Neutrophil (primary cell): ENCODE results near the gene SMAD3.

Experiments used
- H3K27ac ChIP-seq: fragments of 200-600 bp; sonication (generic); 2 replicates; pipeline ENCODE4 v1.5.1; 2016; ENCODE audit warnings: mild to moderate bottlenecking, moderate library complexity
- H3K27me3 ChIP-seq: fragments of 200-600 bp; sonication (generic); 2 replicates; pipeline ENCODE4 v1.6.0; 2016; ENCODE audit warnings: mild to moderate bottlenecking
- H3K36me3 ChIP-seq: fragments of 200-600 bp; sonication (generic); 2 replicates; pipeline ENCODE4 v1.5.1; 2017
- H3K4me1 ChIP-seq, 2 experiments: fragments of 200-600 bp in 1 of 2; sonication (generic) in 1 of 2; 1 replicate in 1 of 2; 2 replicates in 1 of 2; pipeline versions ENCODE4 v1.5.1 to v1.6.1; 2013 to 2016; ENCODE audit warnings: low read depth in 1 of 2, low read length in 1 of 2, mild to moderate bottlenecking in 1 of 2, moderate library complexity in 1 of 2; ENCODE audit not compliant: control insufficient read depth in 1 of 2, insufficient read depth in 1 of 2
- H3K4me3 ChIP-seq, 2 experiments: fragments of 200-600 bp in 1 of 2; sonication (generic) in 1 of 2; 1 replicate in 1 of 2; 2 replicates in 1 of 2; pipeline ENCODE4 v1.5.1; 2013 to 2016; ENCODE audit warnings: low read depth in 1 of 2, low read length in 1 of 2, mild to moderate bottlenecking in 1 of 2, moderate library complexity in 1 of 2
- H3K9me3 ChIP-seq: fragments of 200-600 bp; sonication (generic); 2 replicates; pipeline ENCODE4 v1.5.1; 2016
- TF ChIP-seq, protein P1 (sequence below): fragments of 200-600 bp; sonication (generic); IDR thresholded peaks from 2 replicates; pipeline ENCODE4 v1.5.1; 2016; ENCODE audit warnings: antibody characterized with exemption

The SMAD3 gene

GRCh38 chr15:67219288-67219687 lies 153.9 kb downstream of the SMAD3 start:
- H3K36me3 ChIP-seq = peaks cover 18% of the 10 kb centered on the region
- H3K9me3 ChIP-seq = no peaks in the 10 kb centered on the region
- TF ChIP-seq, protein P1, sequence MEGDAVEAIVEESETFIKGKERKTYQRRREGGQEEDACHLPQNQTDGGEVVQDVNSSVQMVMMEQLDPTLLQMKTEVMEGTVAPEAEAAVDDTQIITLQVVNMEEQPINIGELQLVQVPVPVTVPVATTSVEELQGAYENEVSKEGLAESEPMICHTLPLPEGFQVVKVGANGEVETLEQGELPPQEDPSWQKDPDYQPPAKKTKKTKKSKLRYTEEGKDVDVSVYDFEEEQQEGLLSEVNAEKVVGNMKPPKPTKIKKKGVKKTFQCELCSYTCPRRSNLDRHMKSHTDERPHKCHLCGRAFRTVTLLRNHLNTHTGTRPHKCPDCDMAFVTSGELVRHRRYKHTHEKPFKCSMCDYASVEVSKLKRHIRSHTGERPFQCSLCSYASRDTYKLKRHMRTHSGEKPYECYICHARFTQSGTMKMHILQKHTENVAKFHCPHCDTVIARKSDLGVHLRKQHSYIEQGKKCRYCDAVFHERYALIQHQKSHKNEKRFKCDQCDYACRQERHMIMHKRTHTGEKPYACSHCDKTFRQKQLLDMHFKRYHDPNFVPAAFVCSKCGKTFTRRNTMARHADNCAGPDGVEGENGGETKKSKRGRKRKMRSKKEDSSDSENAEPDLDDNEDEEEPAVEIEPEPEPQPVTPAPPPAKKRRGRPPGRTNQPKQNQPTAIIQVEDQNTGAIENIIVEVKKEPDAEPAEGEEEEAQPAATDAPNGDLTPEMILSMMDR = no peak
- no peaks in the 10 kb centered on the region for H3K4me1 ChIP-seq
- H3K27me3 ChIP-seq = no peaks in the 10 kb centered on the region
- H3K27ac ChIP-seq = no peak overlapping the region
- no peak overlapping the region for H3K4me3 ChIP-seq

- H3K27me3 ChIP-seq = no peaks in the 10 kb centered on the region
- H3K27ac ChIP-seq = no peak overlapping the region
- no peaks in the 10 kb centered on the region for H3K9me3 ChIP-seq
- H3K36me3 ChIP-seq = peaks cover 16% of the 10 kb centered on the region
- no peaks in the 10 kb centered on the region for H3K4me1 ChIP-seq
- no peak overlapping the region for H3K4me3 ChIP-seq
- TF ChIP-seq, protein P1 = no peak
Observed at GRCh38 chr15:67224889-67225288, 159.5 kb downstream of the SMAD3 start.

DNA sequence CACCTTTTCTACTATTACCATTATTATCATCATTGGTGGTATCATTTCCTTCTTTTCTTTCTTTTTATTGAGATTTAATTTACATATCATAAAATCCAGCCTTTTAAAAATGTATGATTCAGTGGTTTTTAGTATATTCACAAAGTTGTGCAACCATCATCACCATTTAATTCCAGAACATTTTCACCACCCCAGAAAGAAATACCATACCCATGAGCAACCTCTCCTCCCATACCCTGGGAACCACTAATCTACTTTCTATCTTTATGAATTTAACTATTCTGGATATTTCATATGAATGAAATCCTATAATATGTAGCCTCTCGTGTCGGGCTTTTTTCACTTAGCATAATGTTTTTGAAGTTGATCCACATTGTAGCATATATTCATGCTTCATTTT lies 159.9 kb downstream of the SMAD3 start:
- Histone ChIP-seq H3K36me3 (peaks cover 16% of the 10 kb centered on the region), H3K9me3 (no peaks in the 10 kb centered on the region), H3K27ac (no peak overlapping the region), H3K4me1 (no peaks in the 10 kb centered on the region), H3K4me3 (no peak overlapping the region), H3K27me3 (no peaks in the 10 kb centered on the region)
- TF ChIP-seq, protein P1 = no peak

- peaks cover 33% of the 10 kb centered on the region for H3K36me3 ChIP-seq
- H3K4me1 ChIP-seq = no peaks in the 10 kb centered on the region
- TF ChIP-seq, protein P1 = no peak
- H3K27me3 ChIP-seq = no peaks in the 10 kb centered on the region
- no peak overlapping the region for H3K4me3 ChIP-seq
- no peaks in the 10 kb centered on the region for H3K9me3 ChIP-seq
- no peak overlapping the region for H3K27ac ChIP-seq
Observed at GRCh38 chr15:67227431-67227830, 162.0 kb downstream of the SMAD3 start.

DNA sequence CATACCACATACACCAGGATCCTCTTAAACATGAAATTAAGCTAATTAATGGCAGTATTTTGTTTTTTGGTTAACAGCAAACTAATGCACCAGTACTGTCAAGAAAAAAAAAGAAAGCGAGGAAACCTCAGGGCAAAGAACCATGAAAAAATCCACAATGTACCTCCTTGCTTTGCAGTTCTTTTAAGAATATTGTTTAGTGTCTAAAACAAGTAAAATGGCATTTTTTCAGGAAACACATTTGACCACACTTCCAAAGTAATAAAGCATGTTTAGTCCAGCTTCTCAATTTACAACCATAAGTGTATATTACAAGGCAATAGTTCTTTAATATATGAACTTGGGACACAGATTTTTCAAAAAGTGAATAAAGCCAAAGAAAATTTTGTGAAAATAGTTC lies 162.4 kb downstream of the SMAD3 start:
- Histone ChIP-seq H3K9me3 (no peaks in the 10 kb centered on the region), H3K36me3 (peaks cover 36% of the 10 kb centered on the region), H3K27me3 (no peaks in the 10 kb centered on the region), H3K27ac (no peak overlapping the region), H3K4me1 (no peaks in the 10 kb centered on the region), H3K4me3 (no peak overlapping the region)
- TF ChIP-seq, protein P1 = no peak

GRCh38 chr15:67228286-67228685 lies 162.9 kb downstream of the SMAD3 start:
- Histone ChIP-seq H3K9me3 (no peaks in the 10 kb centered on the region), H3K4me3 (no peak overlapping the region), H3K36me3 (peaks cover 41% of the 10 kb centered on the region)

More at GRCh38 chr15:67228286-67228685, 162.9 kb downstream of the SMAD3 start:
- Histone ChIP-seq H3K27me3 (no peaks in the 10 kb centered on the region), H3K27ac (no peak overlapping the region), H3K4me1 (no peaks in the 10 kb centered on the region)
- TF ChIP-seq, protein P1 = no peak
